HG03103 (cell line): ENCODE measurements around the gene FGD1.
A peak's percentile ranks its signal among the peaks of the same experiment; 100 is the strongest.
"Not testable (repeated sequence)": the region's sequence is repeated elsewhere in the genome, so short reads cannot be mapped to it uniquely, and the experiment has no call there.

Experiments
- ATAC-seq: cut with Tn5 transposase; IDR thresholded peaks from one replicate; pipeline ENCODE4 v1.9.1; 2021; ENCODE audit warnings: low read depth; ENCODE audit not compliant: unreplicated experiment

Gene FGD1

GRCh38 chrX:54495814-54496516 is at the start of gene FGD1:
Gene FGD1 (minus strand): TSS chrX:54496234. CDS start chrX:54495432, 802 bp downstream.
- ATAC-seq = no peak

- not testable (repeated sequence) for ATAC-seq
Measured at GRCh38 chrX:54542239-54542638, 46.2 kb upstream of the FGD1 start.

- ATAC-seq = no peak
Measured at GRCh38 chrX:54540289-54540688, 44.3 kb upstream of the FGD1 start.

- no peak for ATAC-seq
Measured at GRCh38 chrX:54534271-54534670, 38.2 kb upstream of the FGD1 start.

- ATAC-seq = peak; percentile 6
Measured at GRCh38 chrX:54530357-54530900, 34.4 kb upstream of the FGD1 start.

- ATAC-seq = peak; percentile 65
Measured at GRCh38 chrX:54529552-54530356, 33.7 kb upstream of the FGD1 start, which contains the start of gene GNL3L. Gene GNL3L (plus strand): TSS chrX:54530219. CDS start chrX:54532567, 2,348 bp downstream.

GRCh38 chrX:54529151-54529550 is 33.1 kb upstream of the FGD1 start:
- ATAC-seq = no peak

- no peak for ATAC-seq
Measured at GRCh38 chrX:54509400-54509799, 13.4 kb upstream of the FGD1 start.

- ATAC-seq = no peak
Measured at GRCh38 chrX:54496936-54497335, 902 bp upstream of the FGD1 start.

GRCh38 chrX:54496517-54496852 is 451 bp upstream of the FGD1 start:
- no peak for ATAC-seq

GRCh38 chrX:54494989-54495813 is 833 bp downstream of the FGD1 start:
- ATAC-seq = no peak

GRCh38 chrX:54494166-54494988 is 1.7 kb downstream of the FGD1 start:
- no peak for ATAC-seq

GRCh38 chrX:54492340-54492739 is 3.7 kb downstream of the FGD1 start:
- ATAC-seq = no peak

GRCh38 chrX:54489819-54490218 is 6.2 kb downstream of the FGD1 start:
- ATAC-seq = not testable (repeated sequence)

- no peak for ATAC-seq
Measured at GRCh38 chrX:54484666-54485065, 11.4 kb downstream of the FGD1 start.

GRCh38 chrX:54483946-54484345 is 12.1 kb downstream of the FGD1 start:
- no peak for ATAC-seq

- no peak for ATAC-seq
Measured at GRCh38 chrX:54482839-54483593, 13.0 kb downstream of the FGD1 start.

- ATAC-seq = no peak
Measured at GRCh38 chrX:54479136-54480111, 16.6 kb downstream of the FGD1 start.
